Activated CD8-positive, alpha-beta T cell treated with anti-CD3 and anti-CD28 coated beads for 36 hours (primary cell): Measurements from ENCODE around the gene ILF3. TPM values are rescaled to one million over a fixed set of nuclear protein-coding genes. Genes with fewer than 3 reads are reported as not detected.
A peak's percentile ranks its signal among the peaks of the same experiment; 100 is the strongest.

Experiments
- ATAC-seq: fragments of 200-7000 bp; cut with Tn5 transposase; one replicate; pipeline ENCODE4 v1.10.0; 2021; ENCODE audit warnings: mild to moderate bottlenecking, moderate library complexity
- CTCF ChIA-PET: fragments of 350-600 bp; sonication (Branson Sonifier 250); formaldehyde crosslinking; loops from one replicate; lab custom pipeline; 2021; ENCODE audit warnings: antibody characterized with exemption; lab: Charles Lee
- POLR2A ChIA-PET: fragments of 350-600 bp; sonication (Branson Sonifier 250); formaldehyde crosslinking; loops from one replicate; lab custom pipeline; 2021; ENCODE audit warnings: antibody characterized with exemption; lab: Charles Lee
- DNase-seq: peaks from one replicate; pipeline ENCODE4 v3.0.0-alpha.2; 2020
- H3K27ac Mint-ChIP-seq: one replicate; pipeline ENCODE4 v1.8.0; 2021; ENCODE audit warnings: mild to moderate bottlenecking, mixed read lengths
- H3K27me3 Mint-ChIP-seq: one replicate; pipeline ENCODE4 v1.8.0; 2021; ENCODE audit warnings: mixed read lengths
- H3K36me3 Mint-ChIP-seq: one replicate; pipeline ENCODE4 v1.8.0; 2021; ENCODE audit warnings: low read depth, mixed read lengths
- H3K4me1 Mint-ChIP-seq: one replicate; pipeline ENCODE4 v1.8.0; 2021; ENCODE audit warnings: low read depth, mixed read lengths
- H3K4me3 Mint-ChIP-seq: one replicate; pipeline ENCODE4 v1.8.0; 2021; ENCODE audit warnings: mild to moderate bottlenecking, moderate library complexity, mixed read lengths
- H3K9me3 Mint-ChIP-seq: one replicate; pipeline ENCODE4 v1.8.0; 2021; ENCODE audit warnings: mixed read lengths
- intact Hi-C: fragments of 100-400 bp; cut with micrococcal nuclease; formaldehyde crosslinking; loops from one replicate; pipeline ENCODE4 v1.10.0; 2022
- total RNA-seq, 2 experiments: library from RNA; stranded (reverse); gene quantifications; one replicate each; pipeline ENCODE4 v1.2.3, GENCODE V29; 2021
- TF ChIP-seq, protein P1 (sequence below): fragments of 200-600 bp; IDR thresholded peaks from one replicate; pipeline ENCODE4 v1.8.0; 2022; ENCODE audit warnings: antibody characterized with exemption, mild to moderate bottlenecking

ILF3 gene
- total RNA-seq, 2 experiments from 2014 or later = 435 to 450 TPM

DNA sequence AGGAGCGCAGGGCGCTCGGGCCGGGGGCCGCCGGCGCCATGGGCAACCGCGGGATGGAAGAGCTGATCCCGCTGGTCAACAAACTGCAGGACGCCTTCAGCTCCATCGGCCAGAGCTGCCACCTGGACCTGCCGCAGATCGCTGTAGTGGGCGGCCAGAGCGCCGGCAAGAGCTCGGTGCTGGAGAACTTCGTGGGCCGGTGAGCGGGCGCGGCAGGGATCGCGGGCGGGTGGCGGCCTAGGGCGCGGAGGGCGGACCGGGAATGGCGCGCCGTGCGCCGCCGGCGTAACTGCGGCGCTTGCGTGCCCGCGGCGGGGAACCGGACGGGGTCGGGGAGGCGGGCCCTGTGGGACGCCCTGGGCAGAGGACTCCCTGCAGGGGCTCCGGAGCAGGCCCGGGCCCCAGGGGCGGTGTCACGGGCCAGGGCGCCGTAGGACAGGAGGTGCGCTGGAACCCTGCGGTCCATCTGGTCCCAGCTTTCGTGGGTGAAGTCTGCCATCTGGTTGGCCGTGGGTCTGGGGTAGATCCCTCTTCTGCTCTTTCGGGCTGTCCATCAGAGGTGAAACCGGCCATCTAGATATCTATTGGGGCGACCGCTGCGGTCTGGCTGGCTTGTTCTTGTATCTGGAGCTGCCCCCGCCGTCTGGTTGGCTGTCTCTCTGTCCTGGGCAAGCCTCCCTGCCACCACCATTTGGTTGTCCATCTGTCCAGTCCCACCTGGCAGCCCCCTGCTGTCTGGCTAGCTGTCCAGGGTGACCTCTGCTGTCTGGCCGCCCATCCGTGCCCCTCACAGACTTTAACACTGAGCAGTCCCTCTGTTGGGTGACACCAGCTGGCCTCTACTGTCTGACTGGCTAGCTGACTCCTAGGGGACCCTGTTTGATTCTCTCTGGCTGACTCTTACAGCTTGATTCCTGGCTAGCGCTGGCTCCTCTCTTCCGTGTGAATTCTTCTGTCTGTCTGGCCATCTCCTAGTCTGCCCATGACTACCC is 64.4 kb downstream of the ILF3 start:
- Mint-ChIP-seq H3K9me3 (no peaks in the 10 kb centered on the region), H3K4me3 (peak overlapping the region; percentile 96), H3K27ac (peak overlapping the region; percentile 86), H3K27me3 (no peaks in the 10 kb centered on the region), H3K4me1 (peaks cover 31% of the 10 kb centered on the region), H3K36me3 (peaks cover 11% of the 10 kb centered on the region)
- intact Hi-C loops = loop anchor here (5.0 kb wide), 2 partner anchors 39 to 144 kb away; no protein-coding TSS in a partner anchor
- TF ChIP-seq, protein P1, sequence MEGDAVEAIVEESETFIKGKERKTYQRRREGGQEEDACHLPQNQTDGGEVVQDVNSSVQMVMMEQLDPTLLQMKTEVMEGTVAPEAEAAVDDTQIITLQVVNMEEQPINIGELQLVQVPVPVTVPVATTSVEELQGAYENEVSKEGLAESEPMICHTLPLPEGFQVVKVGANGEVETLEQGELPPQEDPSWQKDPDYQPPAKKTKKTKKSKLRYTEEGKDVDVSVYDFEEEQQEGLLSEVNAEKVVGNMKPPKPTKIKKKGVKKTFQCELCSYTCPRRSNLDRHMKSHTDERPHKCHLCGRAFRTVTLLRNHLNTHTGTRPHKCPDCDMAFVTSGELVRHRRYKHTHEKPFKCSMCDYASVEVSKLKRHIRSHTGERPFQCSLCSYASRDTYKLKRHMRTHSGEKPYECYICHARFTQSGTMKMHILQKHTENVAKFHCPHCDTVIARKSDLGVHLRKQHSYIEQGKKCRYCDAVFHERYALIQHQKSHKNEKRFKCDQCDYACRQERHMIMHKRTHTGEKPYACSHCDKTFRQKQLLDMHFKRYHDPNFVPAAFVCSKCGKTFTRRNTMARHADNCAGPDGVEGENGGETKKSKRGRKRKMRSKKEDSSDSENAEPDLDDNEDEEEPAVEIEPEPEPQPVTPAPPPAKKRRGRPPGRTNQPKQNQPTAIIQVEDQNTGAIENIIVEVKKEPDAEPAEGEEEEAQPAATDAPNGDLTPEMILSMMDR = no peak
- ChIA-PET POLR2A (interaction anchor here (0.6 to 2.4 kb wide), 16 partner anchors 12 to 174 kb away, joined by 3 to 13 read pairs (median 4); partner anchors contain the start of genes QTRT1 and TMED1), CTCF (interaction anchor here (0.7 to 6.6 kb wide), 44 partner anchors 10 to 326 kb away, joined by 3 to 87 read pairs (median 6); partner anchors contain the start of genes CARM1, QTRT1 and TMED1)
- ATAC-seq (peak; percentile 3), DNase-seq (peak; percentile 48)

DNA sequence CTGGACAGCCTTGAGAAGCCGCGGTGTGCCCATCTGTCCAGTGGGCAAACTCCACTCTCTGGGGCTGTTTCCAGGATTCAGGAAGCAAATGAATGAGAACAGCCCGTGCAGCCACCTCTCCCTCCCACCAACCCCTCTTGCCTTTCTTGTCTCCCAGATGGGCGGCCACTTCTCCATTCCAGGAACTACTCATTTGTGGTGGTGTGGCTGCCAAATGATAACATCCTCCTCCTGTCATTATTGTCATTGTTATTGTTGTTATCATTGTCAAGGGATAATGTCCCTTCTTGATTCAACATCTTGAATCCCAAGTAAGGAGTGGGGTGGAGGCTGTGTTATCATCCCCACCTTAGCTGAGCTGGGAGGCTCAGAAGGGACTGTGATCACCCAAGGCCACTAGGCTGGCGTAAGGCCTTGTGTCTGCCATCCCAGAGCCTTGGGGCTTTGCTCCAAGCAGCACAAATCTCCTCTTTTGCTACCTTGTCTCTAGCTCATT is 65.4 kb downstream of the ILF3 start:
- no peaks in the 10 kb centered on the region for H3K9me3 Mint-ChIP-seq
- peak overlapping the region; percentile 40 for H3K27ac Mint-ChIP-seq
- H3K4me3 Mint-ChIP-seq = peak overlapping the region; percentile 96
- ChIA-PET CTCF (interaction anchor here (1.1 to 6.6 kb wide), 7 partner anchors 13 to 241 kb away, joined by 3 to 87 read pairs (median 15); partner anchors contain the start of genes CARM1 and QTRT1), POLR2A (interaction anchor here (0.6 to 2.4 kb wide), 6 partner anchors 11 to 145 kb away, joined by 3 to 9 read pairs (median 4); partner anchors contain the start of gene TMED1)
- intact Hi-C loops = loop anchor here (5.0 kb wide), 2 partner anchors 38 to 143 kb away; no protein-coding TSS in a partner anchor
- TF ChIP-seq, protein P1 = no peak
- H3K36me3 Mint-ChIP-seq = peaks cover 9% of the 10 kb centered on the region
- DNase-seq (no peak), ATAC-seq (no peak)
- H3K27me3 Mint-ChIP-seq = no peaks in the 10 kb centered on the region
- H3K4me1 Mint-ChIP-seq = peaks cover 34% of the 10 kb centered on the region

DNA sequence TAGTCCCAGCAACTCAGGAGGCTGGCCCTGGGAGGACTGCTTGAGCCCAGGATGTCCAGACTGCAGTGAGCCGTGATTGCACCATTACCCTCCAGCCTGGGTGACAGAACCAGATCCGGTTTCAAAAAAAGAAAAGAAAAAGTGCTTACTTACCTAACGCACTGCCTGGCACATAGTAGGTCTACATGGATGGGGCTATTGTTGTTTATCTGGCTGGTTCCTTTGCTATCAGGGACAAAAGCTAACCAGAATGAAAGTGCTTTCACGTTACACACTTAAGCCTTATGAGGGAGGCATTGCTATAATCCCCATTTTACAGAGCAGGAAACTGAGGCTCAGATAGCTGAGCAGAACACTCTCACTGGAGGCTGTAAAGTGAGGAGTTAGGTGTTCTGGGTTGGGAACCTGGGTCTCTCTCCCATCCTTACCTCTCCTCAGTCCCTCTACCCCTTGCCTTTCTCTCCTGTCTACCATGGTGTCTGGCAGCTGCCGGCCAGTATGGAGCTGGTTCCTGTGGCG is 66.5 kb downstream of the ILF3 start:
- CTCF ChIA-PET = interaction anchor here (1.2 to 6.6 kb wide), 4 partner anchors 21 to 144 kb away, joined by 3 to 87 read pairs (median 32); no protein-coding TSS in a partner anchor
- POLR2A ChIA-PET = interaction anchor here (0.8 to 1.6 kb wide), 5 partner anchors 12 to 128 kb away, joined by 3 to 4 read pairs (median 4); partner anchors contain the start of gene TMED1
- intact Hi-C loops = no loop called here
- DNase-seq = no peak
- Mint-ChIP-seq H3K4me1 (peaks cover 37% of the 10 kb centered on the region), H3K9me3 (no peaks in the 10 kb centered on the region), H3K36me3 (peaks cover 12% of the 10 kb centered on the region), H3K4me3 (no peak overlapping the region), H3K27me3 (no peaks in the 10 kb centered on the region), H3K27ac (no peak overlapping the region)
- no peak for ATAC-seq
- TF ChIP-seq, protein P1 = no peak

DNA sequence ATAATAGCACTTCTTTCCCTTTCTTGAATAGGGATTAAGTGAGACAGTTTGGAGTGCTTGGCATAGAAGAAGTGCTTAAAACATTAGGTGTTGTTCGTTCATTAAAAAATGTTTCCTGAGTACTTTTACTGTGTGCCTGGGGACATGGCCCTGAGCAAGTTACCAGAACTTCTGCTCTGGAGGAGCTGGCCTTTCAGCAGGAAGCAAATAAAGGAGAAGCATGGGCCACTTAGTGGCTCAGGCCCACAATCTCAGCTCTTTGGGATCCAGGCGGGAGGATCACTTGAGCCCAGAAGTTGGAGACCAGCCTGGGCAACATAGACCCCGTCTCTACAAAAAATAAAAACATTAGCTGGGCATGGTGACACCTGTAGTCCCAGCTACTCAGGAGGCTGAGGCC is 69.4 kb downstream of the ILF3 start:
- intact Hi-C loops = no loop called here
- H3K9me3 Mint-ChIP-seq = peaks cover 4% of the 10 kb centered on the region
- TF ChIP-seq, protein P1 = no peak
- CTCF ChIA-PET = interaction anchor here (1.8 kb wide), 1 partner anchor 140 kb away, joined by 9 read pairs; no protein-coding TSS in a partner anchor
- H3K4me3 Mint-ChIP-seq = no peak overlapping the region
- ATAC-seq (no peak), DNase-seq (no peak)
- H3K27ac Mint-ChIP-seq = no peak overlapping the region
- peaks cover 48% of the 10 kb centered on the region for H3K4me1 Mint-ChIP-seq
- H3K27me3 Mint-ChIP-seq = no peaks in the 10 kb centered on the region
- peaks cover 29% of the 10 kb centered on the region for H3K36me3 Mint-ChIP-seq
- POLR2A ChIA-PET = no interaction called here
